Stimulated activated CD4-positive, alpha-beta T cell treated with anti-CD3 and anti-CD28 coated beads, Interleukin-2, amount 100 ng/mL, for 4 hours (primary cell): ENCODE measurements around the gene MAP2K3.
"Not testable (repeated sequence)": the region's sequence is repeated elsewhere in the genome, so short reads cannot be mapped to it uniquely, and the experiment has no call there.

Experiments used
- DNase-seq: peaks from one replicate; pipeline ENCODE4 v3.0.0-alpha.2; 2020; ENCODE audit warnings: low read depth

Gene MAP2K3

DNA sequence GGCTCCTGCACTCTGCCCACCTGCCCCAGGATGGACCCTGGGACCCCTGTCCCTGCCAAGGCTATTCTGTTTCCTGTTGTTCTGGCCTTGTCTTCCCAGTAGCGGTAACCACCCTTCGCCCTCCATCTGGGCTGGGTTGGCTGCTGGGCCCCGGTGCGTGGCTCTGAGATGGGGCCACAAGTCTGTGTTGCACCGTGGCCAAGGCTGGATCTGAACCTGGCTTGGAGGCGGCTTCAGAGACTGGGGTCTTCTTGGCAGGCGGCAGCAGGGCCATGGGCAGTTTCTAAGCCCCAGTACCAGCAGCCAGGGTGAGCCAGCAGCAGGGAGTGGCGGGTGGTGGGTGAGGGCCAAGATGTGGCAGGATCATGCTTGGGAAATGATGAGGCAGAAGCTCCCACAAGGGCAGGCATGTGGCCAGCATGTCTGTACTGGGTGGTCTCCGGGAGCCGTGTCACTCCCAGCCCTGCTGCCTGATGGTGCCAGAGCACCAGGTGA is 12.6 kb downstream of the MAP2K3 start:
- DNase-seq = no peak

DNA sequence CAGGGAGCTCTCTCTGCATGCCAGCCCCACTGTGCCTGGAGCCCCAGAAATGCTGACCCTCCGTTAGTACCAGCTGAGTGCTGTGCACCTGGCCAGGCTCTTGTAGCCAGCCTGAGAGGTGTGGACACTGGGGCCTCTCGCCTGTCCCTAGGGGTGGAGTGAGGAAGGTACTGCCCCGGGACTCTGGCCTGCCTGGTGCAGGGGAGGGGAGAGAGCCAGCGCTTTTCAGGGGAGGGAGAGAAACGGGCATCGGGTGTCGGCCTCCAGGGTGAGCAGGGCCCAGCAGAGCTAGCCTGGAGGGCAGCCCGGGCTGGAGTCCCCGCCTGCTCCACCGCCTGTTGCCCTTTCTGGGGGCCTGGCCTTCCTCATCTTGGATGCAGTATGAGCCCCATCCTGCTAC is 13.1 kb downstream of the MAP2K3 start:
- DNase-seq = no peak

DNA sequence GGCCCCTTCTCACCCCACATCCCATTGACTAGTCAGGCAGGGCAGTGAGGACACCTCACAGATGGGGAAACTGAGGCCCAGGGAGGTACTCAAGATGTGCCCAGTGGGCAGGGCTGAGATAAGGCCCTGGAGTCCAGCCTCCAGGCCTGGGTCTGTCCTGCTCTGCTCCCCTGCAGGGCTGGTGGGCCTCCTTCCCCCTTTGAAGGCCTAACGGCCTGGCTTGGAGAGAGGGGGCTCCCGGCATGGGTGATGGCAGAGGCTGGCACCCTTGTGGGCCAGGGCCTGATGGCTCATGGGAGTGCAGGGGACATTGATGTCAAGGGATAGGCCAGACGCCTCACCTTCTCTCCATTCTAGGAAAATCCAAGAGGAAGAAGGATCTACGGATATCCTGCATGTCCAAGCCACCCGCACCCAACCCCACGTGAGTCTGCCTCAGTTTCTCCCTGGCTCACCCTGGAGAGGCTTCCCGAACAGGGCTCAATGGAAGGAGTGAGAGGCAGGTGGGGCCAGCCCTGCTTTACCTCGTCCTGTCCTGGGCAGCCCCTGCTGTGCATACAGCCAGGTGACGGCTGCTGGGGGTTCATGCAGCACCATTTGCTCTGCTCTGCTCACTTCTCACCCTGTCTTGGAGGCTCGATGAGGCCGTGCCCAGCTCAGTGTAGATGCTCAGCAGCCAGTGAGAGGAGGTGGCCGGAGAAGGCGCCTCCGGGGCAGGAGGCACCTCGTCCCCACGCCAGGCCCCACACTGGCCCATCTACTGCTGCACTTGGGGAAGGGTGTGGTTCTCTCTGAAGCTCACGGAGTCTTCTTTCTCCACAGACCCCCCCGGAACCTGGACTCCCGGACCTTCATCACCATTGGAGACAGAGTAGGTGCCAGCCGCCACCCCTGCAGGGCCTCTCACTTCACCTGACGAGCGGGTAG is 13.8 kb downstream of the MAP2K3 start:
- DNase-seq = no peak

DNA sequence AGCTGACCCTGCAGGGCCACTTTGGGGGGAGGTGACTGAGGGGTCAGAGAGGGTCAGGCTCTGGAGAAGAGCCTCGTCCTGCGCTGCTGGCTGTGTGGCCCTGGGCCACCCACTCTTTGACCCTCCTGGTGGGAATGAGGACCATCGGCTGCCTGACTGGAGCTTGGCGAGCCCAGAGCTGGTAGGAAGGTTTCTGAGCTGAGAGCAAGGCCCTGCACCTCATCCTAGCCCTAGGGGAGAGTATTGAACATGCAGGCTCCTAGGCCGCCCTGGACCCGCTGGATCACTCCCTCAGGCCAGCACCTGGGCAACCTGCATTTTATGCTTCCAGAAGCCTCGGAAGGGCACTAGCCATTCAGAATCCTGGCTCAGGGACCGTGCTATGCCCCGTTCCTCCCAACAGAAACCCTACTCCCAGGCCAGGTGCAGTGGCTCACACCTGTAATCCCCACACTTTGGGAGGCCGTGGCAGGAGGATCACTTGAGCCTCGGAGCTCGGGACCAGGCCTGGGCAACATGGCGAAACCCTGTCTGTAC is 14.5 kb downstream of the MAP2K3 start:
- DNase-seq = no peak

DNA sequence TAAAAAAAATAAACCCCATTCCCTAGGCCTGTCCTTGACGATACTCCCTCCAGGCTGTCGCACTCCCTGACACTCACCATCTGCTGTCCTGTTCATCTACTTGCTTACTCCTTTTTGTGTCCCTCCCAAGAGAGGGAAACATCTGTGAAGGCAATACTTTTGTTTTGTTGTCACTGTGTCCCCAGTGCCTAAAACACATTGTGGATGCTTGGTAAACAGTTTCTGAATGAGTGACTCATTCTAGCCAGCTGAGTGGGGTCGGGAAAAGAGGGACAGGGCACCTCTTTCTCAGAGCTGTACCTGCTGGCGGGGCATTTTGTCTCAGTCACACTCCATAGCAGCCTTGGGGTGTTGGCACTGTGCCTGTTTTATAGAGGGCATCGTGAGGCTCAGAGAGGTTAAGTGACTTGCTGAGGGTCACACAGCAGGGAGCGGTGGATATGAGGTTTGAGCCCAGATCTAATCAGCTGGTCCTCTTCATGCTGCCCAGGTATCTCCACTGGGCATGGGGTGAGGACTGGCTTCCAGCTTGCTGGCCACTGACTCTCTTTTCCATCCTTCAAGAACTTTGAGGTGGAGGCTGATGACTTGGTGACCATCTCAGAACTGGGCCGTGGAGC is 15.6 kb downstream of the MAP2K3 start:
- DNase-seq = no peak

DNA sequence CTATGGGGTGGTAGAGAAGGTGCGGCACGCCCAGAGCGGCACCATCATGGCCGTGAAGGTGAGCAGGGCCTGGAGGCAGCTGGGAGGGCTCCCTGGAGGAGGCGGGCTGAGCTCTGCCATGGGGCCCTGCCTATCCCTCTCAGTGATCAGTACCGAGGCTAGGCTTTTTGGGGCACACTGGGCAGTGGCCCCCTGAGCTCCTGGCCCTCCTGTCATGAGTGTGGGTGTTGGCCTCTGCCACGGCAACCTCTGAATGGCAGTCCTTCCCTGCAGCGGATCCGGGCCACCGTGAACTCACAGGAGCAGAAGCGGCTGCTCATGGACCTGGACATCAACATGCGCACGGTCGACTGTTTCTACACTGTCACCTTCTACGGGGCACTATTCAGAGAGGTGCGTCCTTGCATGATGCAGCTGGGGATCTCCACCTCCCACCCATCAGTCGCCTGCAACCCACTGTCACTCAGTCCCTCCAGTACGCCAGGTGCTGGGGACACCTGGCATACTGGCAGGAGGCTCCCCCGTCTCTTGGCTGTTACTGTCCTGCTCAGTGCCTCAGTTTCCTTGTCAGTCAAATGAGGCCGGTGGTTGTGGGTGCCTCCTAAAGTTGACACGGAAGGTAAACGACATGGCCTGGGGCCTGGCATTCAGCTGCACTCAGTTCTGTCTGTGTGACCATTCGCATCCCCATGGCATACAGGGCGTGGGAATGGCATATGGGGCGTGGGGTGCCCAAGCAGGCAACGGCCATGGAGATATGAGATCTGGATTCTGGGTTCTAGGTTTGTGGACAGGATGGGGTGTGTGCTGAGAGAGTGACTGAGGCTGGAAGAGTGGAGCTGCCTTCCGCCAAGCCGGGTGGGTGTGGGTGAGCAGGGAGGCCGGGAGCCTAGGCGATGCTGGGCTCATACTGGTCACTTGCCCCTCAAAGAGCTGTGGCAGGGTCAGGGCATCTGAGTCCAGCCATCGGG is 16.4 kb downstream of the MAP2K3 start:
- no peak for DNase-seq

DNA sequence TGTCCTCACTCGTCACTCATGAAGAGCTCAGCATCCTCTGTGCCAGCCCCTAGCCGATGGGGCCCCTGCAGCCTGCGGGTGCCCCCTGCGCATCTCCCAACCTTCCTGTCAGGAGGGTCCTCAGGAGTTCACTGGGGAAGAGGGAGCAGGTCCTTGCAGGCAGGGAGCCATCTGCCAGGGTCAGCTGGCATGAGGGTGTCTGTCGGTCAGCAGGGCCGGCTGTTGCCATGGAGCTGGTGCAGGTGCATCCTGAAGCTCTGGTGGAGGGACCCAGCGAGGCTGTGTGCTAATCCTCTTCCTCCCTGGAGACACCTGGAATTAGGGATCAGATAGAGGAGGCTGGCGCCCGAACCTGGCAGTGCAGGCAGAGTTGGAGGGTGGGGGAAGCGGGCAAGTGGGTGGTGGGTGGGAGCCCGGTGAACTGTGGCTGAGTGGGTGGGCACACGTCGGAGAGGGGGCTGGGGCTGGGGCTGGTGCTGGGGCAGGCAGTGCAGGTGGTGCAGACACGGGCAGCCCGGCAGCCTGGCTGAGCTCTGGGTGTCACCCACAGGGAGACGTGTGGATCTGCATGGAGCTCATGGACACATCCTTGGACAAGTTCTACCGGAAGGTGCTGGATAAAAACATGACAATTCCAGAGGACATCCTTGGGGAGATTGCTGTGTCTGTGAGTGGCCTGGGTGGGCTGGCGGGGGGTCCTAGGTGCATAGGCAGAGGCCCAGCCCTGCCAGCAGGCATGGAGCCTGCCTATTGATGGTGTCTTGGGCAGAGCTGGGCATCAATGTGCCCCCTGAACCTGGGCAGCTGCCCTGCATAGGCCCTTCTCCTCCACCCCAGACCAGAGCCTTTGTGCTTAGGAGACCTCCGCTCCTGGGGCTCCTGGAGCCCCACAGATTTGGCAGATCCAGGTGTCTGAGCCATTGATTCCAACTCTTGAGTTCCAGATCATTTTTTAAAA is 17.4 kb downstream of the MAP2K3 start:
- DNase-seq = no peak

DNA sequence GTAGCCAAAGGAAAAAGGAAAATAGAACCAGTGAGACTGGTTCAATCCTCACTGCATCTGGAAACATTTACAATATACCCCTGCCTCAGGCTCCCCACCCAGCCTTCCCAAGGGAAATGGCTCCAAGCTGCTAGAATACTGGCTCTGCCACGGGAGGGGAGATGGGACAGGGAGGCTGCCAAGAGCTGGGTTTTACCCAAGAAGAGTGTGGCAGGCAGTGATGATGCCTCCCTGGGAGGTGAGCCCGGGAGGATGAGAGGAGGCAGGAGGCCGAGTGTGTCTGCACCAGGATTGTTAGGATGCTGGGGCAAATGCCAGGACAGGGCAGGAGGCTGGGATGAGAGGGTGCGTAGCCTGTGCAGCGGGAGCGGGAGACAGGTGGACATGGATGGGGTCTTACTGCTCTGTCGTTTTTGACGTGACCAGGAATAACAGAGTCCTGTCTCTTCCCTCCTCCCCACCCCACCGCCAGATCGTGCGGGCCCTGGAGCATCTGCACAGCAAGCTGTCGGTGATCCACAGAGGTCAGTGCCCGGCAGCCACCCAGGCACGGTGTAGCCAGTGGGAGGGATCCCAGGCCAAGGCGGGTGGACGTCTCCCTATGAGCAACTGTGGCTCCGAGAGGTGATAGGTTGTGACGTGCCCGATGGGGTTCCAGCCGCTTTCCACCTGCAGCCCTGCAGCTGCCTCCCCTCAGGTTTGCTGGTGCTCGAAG is 18.4 kb downstream of the MAP2K3 start:
- no peak for DNase-seq

DNA sequence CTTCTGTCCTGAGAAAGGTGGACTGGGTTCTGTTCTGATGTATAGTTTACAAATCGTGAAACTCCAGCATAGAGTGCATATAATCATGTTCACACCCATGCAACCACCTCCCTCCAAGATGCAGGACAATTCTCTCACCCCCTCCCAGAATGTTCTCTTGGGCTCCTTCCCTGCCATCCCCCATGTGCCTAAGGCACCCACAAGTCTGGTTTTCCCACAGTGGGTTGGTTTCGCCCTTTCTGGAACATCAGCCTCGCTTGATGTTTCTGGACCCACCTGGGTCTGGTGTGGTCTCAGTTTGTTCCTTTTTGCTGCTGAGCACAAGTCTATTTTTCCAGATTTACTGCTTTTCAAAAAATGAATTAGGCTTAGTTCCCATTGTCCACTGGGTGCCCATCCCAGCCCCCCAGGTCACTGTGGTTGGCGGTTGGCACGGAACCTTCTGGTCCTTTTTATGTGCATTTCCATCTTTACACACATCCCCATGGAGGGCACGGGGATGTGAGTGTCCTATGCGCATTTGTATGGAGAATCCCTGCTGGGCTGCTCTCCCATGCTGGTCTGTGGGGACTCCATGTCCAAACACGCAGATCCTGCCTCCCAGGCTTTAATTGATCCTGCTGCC is 19.0 kb downstream of the MAP2K3 start:
- no peak for DNase-seq

DNA sequence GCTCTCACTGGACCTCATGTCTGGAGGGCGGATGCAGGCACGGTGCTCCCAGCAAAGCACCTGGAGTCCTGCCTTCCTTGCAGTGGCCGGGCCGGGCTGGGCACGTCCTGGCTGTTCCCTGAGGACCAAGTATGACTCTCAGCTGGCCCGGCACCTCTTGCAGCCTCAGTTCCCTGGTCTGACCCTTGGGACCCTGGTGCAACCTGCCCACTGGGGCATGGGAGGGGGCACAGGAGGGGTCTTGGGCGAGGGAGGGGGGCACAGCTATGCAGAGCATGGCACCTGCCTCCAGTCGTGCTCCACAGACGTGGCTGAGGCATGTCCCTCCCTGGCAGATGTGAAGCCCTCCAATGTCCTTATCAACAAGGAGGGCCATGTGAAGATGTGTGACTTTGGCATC is 19.6 kb downstream of the MAP2K3 start:
- DNase-seq = no peak

DNA sequence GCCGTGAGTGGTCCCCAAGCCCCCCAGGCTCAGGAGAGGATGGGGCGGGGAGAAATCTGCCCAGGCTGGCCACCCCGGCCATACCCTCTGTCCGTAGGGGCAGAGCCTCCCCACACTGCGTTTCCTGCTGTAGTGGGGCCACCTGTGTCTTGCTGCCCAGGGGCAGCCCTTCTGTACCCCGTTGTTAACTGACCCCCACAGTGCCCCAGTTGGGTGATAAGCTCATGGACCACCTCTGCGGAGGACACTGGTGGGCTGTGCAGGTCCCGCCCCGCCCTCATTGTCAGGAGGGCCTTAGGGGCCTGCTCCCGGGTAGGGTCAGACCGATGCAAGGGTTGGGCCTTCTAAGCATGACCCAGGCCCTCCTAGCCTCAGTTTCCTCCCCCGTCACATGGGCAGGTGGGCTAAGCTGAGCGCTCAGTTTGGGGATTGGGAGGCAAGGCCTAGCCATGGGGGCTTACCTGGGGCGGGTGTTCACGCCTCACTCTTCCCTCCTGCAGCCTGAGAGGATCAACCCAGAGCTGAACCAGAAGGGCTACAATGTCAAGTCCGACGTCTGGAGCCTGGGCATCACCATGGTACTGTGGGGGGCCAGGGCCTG is 20.1 kb downstream of the MAP2K3 start:
- DNase-seq = not testable (repeated sequence)

DNA sequence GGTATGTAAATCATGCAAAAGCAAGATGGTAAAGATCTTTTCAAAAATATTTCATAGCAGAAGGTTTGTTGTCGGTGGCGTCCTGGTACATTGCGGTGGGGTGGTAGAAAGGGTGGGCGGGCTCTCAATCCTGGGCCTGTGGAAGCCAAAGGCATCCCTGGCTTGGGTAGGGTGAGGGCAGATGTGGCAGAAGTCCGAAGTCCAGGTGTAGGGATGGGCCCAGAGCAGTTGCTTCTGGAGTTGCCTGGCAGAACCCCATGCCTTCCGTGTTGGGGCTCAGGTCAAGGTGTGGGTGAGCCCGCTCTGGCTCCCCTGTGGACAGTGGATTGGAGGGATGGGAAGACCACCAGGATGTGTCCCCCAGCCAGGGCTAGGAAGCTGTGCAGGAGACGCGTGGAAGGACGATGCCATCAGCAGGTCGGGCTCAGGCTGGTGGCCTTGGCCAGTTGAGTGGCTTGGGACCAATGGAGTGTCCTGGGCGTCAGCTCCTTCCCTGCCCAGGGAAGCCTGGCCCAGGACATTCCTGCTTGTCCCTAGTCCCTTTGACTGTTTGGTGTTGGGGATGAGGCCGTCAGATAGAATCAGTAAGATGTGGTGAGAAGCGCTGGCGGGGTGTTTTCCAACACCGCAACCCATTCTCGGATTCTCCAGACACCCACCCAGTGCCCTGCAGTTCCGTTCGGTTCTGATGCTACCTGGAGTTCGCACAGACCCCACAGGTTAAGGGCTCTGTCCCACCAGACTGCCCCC is 21.1 kb downstream of the MAP2K3 start:
- DNase-seq = not testable (repeated sequence)

DNA sequence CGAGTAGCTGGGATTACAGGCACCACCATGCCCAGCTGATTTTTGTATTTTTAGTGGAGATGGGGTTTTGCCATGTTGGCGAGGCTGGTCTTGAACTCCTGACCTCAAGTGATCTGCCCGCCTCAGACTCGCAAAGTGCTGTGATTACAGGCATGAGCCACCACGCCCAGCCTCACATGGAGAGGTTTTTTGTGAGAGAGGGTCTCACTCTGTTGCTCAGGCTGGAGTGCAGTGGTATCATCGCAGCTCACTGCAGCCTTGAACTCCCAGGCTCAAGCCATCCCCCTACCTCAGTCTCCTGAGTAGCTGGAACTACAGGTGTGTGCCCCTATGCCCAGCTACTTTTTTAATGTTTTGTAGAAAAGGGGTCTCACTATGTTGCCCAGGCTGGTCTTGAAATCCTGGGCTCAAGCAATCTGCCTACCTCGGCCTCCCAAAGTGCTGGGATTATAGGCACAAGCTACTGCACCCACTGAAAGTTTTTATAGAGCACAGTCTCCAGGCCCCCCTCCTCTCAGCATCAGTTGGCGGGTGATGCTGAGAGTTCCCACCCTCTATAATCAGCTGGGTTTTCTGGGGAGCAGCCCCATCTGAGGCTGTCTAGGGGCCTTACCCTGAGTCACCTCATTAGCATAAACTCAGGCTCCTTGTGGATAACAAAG is 22.2 kb downstream of the MAP2K3 start:
- DNase-seq = not testable (repeated sequence)

DNA sequence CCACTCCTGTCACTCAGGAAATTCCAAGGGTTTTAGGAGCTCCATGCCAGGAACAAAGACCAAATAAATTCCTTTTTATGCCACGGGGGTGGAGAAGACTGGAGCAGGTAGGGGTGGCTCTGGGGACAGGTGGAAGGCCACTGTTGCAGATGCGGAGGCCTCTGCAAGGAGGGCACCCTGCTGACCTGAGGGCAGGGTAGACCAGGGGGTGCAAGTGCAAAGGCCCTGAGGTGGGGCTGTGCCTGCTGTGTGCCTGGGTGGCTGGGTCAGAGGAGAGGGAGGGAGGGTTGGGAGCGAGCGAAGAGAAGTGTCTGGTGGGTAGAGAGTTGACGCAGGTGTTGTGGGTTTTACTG is 22.7 kb downstream of the MAP2K3 start:
- DNase-seq = not testable (repeated sequence)

DNA sequence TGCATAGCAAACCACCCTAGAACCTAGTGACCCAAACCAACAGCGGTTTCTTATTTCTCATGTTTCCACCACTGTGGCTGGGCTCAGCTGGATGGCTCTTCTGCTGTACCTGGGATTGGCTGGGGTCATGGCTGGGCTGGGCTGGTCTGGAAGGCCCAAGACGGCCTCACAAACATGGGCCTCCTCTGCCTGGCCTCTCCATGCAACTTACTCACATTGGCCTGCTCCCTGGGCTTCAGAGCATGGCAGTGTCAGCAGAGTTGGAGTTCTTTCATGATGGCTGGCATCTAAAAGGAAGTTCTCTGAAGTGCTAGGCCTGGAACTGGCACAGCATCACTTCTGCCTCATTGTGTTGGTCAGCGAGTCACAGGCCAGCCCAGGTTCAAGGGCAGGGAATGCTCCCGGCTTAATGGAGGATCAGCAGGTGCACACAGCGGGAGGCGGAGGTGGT is 24.4 kb downstream of the MAP2K3 start:
- not testable (repeated sequence) for DNase-seq

DNA sequence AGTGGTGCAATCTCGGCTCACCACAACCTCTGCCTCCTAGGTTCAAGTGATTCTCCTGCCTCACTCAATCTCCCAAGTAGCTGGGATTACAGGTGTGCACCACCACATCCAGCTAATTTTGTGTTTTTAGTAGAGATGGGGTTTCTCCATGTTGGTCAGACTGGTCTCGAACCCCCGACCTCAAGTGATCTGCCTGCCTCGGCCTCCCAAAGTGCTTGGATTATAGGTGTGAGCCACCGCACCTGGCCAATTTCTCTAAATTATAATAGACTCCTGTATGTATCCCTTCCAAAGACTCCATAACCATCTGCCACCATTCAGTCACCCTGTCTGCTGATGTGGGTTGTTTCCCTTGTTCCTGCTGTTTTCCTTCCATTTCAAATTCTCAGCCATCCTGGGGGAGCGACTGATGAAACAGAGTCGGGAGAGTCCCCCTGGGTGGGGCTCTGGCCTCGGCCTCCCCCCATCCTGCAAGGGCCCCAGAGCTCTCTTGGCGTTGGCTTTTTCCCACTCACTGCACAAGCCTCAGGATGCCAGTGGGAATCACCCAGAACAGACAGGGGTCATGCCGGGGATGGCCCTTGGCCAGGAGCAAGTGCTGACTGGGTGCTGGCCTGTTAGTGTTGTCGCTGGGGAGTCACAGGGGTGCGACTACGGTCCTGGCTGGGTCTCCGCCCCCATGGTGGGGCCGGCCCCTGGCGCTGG is 25.7 kb downstream of the MAP2K3 start:
- DNase-seq = not testable (repeated sequence)
